ENCODE data around the gene DIS3L2.

Gene DIS3L2

DNA sequence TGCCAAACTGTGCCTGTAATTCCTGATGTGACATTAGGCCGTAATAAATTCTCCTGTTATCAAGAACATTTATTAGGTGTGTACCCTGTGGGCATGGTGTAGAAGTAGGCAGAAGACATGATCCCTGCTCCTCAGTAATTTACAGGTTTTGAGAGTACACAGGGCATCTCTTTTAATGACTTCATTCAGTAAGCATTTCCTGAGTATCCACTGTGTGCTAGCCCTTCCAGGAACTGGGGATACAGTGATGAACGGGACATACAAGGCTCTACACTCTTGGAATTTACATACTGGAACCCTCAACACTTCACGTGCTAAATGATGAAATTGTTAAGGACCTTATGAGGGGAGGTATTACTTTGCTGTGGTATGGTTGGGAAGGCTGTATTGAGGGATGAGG is 30.2 kb downstream of the DIS3L2 start:
- H3K4me3 ChIP-seq (ENCODE audit: low read depth, low read length): no peak overlapping the region
- TF ChIP-seq, protein P1, sequence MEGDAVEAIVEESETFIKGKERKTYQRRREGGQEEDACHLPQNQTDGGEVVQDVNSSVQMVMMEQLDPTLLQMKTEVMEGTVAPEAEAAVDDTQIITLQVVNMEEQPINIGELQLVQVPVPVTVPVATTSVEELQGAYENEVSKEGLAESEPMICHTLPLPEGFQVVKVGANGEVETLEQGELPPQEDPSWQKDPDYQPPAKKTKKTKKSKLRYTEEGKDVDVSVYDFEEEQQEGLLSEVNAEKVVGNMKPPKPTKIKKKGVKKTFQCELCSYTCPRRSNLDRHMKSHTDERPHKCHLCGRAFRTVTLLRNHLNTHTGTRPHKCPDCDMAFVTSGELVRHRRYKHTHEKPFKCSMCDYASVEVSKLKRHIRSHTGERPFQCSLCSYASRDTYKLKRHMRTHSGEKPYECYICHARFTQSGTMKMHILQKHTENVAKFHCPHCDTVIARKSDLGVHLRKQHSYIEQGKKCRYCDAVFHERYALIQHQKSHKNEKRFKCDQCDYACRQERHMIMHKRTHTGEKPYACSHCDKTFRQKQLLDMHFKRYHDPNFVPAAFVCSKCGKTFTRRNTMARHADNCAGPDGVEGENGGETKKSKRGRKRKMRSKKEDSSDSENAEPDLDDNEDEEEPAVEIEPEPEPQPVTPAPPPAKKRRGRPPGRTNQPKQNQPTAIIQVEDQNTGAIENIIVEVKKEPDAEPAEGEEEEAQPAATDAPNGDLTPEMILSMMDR (conservative IDR thresholded peaks at IDR 0.05; ENCODE audit: low read depth, low read length): no peak
- DNase-seq (ENCODE audit: low read depth): peak; percentile 39

DNA sequence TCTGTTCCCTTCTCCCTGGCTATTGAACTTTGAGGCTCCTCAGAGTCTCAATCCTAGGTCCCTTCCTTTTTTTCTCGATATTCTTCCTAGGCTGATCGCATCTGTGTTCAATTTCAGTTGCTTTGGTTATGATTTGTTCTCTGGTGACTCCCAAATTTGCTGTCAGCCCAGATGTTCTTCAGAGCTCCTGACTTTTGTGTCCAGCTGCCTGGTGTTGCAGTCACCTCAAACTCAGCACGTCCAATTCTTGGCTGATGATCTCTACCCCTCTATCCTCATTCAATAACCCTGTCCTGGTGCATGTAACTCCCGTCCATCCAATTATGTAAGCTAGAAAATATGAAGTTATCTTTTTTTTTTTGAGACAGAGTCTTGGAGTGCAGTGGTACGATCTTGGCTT is 31.4 kb downstream of the DIS3L2 start:
- no peak overlapping the region for H3K4me3 ChIP-seq (ENCODE audit: low read depth, low read length)
- TF ChIP-seq, protein P1 (conservative IDR thresholded peaks at IDR 0.05; ENCODE audit: low read depth, low read length): no peak
- no peak for DNase-seq (ENCODE audit: low read depth)

DNA sequence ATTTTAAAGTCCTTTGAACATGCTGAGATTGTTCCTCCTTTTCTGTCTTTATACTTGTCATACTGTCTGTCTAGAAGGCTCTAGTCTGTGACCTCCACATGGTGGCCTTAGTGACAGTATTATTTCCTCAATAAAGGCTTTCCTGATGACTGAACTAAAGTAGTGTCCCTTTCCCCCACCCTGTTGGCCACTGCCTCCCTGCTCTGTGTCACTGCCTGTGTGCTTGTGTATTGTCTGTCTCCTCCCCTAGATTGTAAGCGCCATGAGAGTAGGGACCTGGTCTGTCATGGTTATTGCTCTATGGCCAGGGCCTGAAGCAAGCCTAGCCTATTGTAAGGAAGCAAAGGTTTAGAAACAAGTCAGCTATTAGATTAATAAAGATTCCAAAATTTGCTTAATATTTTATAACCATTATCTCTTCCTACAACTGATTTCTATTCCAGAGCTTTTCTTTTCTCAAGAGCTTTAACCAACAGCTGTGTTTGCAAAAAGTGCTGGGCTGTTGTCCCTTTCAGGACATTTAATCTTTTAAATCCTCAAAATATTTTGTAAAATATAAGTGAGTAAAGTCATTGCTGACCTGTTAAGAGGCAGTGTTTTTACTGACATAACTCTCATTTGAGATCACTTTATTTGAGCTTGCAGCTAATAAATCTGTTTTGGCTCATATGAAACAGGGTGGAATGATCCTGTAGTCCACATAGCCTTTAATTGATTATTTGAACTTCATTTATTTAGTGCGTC is 35.5 kb downstream of the DIS3L2 start:
- TF ChIP-seq, protein P1 (conservative IDR thresholded peaks at IDR 0.05; ENCODE audit: low read depth, low read length): no peak
- H3K4me3 ChIP-seq (ENCODE audit: low read depth, low read length): no peak overlapping the region

DNA sequence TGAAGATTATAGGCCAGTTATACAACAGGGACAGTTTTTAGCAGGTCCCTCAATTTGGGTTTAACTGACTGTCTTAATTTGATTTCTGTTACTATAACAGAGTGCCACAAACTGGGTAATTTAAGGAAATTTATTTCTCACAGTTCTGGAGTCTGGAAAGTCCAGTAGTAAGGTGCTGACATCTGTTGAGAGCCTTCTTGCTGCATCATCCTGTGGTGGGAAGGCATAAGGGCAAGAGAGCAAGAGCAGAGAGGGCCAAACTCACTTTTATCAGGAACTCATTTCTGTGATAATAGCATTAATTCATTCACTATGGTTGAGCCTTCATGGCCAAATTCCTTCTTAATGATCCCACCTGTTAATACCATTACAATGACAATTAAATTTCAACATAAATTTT is 36.5 kb downstream of the DIS3L2 start:
- H3K4me3 ChIP-seq (ENCODE audit: low read depth, low read length): no peak overlapping the region
- TF ChIP-seq, protein P1 (conservative IDR thresholded peaks at IDR 0.05; ENCODE audit: low read depth, low read length): no peak
- peak; percentile 18 for DNase-seq (ENCODE audit: low read depth)

More for the DNA sequence above, 35.5 kb downstream of the DIS3L2 start:
- DNase-seq (ENCODE audit: low read depth): no peak

DNA sequence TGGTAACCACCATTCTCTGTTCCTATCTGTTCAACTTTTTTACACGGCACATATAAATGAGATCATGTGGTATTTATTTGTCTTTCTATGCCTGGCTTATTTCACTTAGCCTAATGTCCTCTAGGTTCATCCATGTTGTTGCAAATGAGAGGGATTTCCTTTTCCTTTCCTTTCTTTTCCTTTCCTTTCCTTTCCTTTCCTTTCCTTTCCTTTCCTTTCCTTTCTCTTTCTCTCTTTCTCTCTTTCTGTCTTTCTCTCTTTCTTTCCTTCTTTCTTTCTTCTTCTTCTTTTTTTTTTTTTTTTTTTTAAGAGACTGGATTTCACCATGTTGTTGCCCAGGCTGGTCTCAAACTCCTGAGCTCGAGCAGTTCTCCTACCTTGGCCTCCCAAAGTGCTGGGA is 38.9 kb downstream of the DIS3L2 start:
- TF ChIP-seq, protein P1 (conservative IDR thresholded peaks at IDR 0.05; ENCODE audit: low read depth, low read length): no peak
- H3K4me3 ChIP-seq (ENCODE audit: low read depth, low read length): no peak overlapping the region
- DNase-seq (ENCODE audit: low read depth): no peak

DNA sequence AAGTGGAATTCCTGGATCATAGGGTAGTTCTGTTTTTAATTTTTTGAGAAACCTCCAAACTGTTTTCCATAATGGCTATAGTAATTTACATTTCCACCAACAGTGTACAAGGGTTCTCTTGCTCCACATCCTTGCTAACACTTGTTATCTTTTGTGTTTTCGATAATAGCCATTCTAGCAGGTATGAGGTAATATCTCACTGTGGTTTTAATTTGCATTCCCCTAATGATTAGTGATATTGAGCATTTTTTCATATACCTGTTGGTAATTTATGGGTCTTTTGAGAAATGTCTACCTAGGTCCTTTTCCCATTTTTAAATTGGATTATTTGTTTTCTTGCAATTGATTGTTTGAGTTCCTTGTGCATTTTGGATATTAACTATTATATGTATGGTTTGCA is 39.6 kb downstream of the DIS3L2 start:
- TF ChIP-seq, protein P1 (conservative IDR thresholded peaks at IDR 0.05; ENCODE audit: low read depth, low read length): no peak

DNA sequence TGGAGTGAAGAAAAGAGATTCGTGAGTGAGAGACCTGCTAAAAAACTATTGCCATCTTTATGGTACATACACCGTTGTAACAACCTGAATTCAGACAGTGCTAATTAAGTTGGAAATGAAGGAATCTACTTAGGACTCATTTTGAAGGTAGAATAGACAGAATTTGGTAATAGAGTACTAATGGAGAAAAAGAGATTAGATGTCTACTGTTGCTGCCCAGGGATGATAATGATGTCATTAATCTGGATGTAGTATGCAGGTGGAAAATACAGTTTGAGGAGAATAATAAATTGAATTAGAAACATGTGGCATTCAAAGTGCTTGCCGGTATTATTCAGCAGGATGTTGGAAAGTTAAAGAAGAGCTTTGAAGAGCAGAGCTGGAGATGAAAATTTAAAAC is 44.7 kb downstream of the DIS3L2 start:
- TF ChIP-seq, protein P1 (conservative IDR thresholded peaks at IDR 0.05; ENCODE audit: low read depth, low read length): no peak
- no peak for DNase-seq (ENCODE audit: low read depth)
- no peak overlapping the region for H3K4me3 ChIP-seq (ENCODE audit: low read depth, low read length)

More for the DNA sequence above, 39.6 kb downstream of the DIS3L2 start:
- no peak for DNase-seq (ENCODE audit: low read depth)
- H3K4me3 ChIP-seq (ENCODE audit: low read depth, low read length): no peak overlapping the region

All from choroid plexus epithelial cell (primary cell).